Osteoblast (primary cell): ENCODE measurements around the gene NRP2. TPM values are rescaled to one million over a fixed set of nuclear protein-coding genes. Genes with fewer than 3 reads are reported as not detected.

Experiments
- DNase-seq: peaks from one replicate; pipeline ENCODE4 v3.0.0; 2011; ENCODE audit warnings: low spot score, mixed read lengths; ENCODE audit not compliant: insufficient read length; ENCODE audit errors: missing footprints
- H2AFZ ChIP-seq: 2 replicates; pipeline ENCODE4 v1.6.0; 2011; ENCODE audit warnings: mild to moderate bottlenecking, low read length
- H3K27ac ChIP-seq: 2 replicates; pipeline ENCODE4 v1.5.1; 2011; ENCODE audit warnings: mild to moderate bottlenecking, low read depth, low read length, moderate library complexity
- H3K27me3 ChIP-seq: 2 replicates; pipeline ENCODE4 v1.6.0; 2012; ENCODE audit warnings: mild to moderate bottlenecking, control low read depth, inconsistent platforms, low read length, moderate library complexity; ENCODE audit not compliant: insufficient read depth
- H3K36me3 ChIP-seq: 2 replicates; pipeline ENCODE4 v1.5.1; 2011; ENCODE audit warnings: mild to moderate bottlenecking, low read length, control low read depth, moderate library complexity; ENCODE audit not compliant: insufficient read depth
- H3K4me1 ChIP-seq: 2 replicates; pipeline ENCODE4 v1.5.1; 2011; ENCODE audit warnings: mild to moderate bottlenecking, low read length, control low read depth, moderate library complexity; ENCODE audit not compliant: insufficient read depth
- H3K4me2 ChIP-seq: 2 replicates; pipeline ENCODE4 v1.6.0; 2011; ENCODE audit warnings: mild to moderate bottlenecking, low read length; ENCODE audit not compliant: insufficient read depth
- H3K4me3 ChIP-seq: fragments of 200-600 bp; sonication (generic); 3 replicates; pipeline ENCODE4 v1.5.1; 2012; ENCODE audit warnings: mild to moderate bottlenecking, low read length, inconsistent platforms; ENCODE audit not compliant: insufficient read depth
- H3K79me2 ChIP-seq: 2 replicates; pipeline ENCODE4 v1.6.0; 2012; ENCODE audit warnings: mild to moderate bottlenecking, low read length, control low read depth, inconsistent platforms; ENCODE audit not compliant: insufficient read depth
- H3K9me3 ChIP-seq: 2 replicates; pipeline ENCODE4 v1.5.1; 2011; ENCODE audit warnings: low read depth, low read length, control low read depth
- H4K20me1 ChIP-seq: 2 replicates; pipeline ENCODE4 v1.6.0; 2012; ENCODE audit warnings: mild to moderate bottlenecking, low read length, control low read depth; ENCODE audit not compliant: insufficient read depth
- total RNA-seq: library from RNA; depleted of rRNA; stranded (reverse); fragments of >200 nt; gene quantifications from 2 replicates; pipeline ENCODE4 v1.2.3, GENCODE V29; 2012
- TF ChIP-seq, protein P1 (sequence below): IDR thresholded peaks from 2 replicates; pipeline ENCODE4 v1.5.1; 2011; ENCODE audit warnings: mild to moderate bottlenecking, low read depth, low read length, moderate library complexity; ENCODE audit errors: extremely low read depth

NRP2 gene
- total RNA-seq, 1 donor = 183 TPM

GRCh38 chr2:205802065-205802464 lies 119.8 kb downstream of the NRP2 start:
- Histone ChIP-seq H3K4me1 (no peaks in the 10 kb centered on the region), H3K79me2 (no peaks in the 10 kb centered on the region), H2AFZ (no peak overlapping the region), H3K4me2 (no peak overlapping the region), H3K27me3 (peaks cover under 1% of the 10 kb centered on the region), H3K4me3 (no peak overlapping the region), H3K36me3 (peaks cover 4% of the 10 kb centered on the region), H3K9me3 (no peaks in the 10 kb centered on the region), H4K20me1 (no peaks in the 10 kb centered on the region), H3K27ac (no peak overlapping the region)
- TF ChIP-seq, protein P1, sequence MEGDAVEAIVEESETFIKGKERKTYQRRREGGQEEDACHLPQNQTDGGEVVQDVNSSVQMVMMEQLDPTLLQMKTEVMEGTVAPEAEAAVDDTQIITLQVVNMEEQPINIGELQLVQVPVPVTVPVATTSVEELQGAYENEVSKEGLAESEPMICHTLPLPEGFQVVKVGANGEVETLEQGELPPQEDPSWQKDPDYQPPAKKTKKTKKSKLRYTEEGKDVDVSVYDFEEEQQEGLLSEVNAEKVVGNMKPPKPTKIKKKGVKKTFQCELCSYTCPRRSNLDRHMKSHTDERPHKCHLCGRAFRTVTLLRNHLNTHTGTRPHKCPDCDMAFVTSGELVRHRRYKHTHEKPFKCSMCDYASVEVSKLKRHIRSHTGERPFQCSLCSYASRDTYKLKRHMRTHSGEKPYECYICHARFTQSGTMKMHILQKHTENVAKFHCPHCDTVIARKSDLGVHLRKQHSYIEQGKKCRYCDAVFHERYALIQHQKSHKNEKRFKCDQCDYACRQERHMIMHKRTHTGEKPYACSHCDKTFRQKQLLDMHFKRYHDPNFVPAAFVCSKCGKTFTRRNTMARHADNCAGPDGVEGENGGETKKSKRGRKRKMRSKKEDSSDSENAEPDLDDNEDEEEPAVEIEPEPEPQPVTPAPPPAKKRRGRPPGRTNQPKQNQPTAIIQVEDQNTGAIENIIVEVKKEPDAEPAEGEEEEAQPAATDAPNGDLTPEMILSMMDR = no peak
- DNase-seq = no peak

DNA sequence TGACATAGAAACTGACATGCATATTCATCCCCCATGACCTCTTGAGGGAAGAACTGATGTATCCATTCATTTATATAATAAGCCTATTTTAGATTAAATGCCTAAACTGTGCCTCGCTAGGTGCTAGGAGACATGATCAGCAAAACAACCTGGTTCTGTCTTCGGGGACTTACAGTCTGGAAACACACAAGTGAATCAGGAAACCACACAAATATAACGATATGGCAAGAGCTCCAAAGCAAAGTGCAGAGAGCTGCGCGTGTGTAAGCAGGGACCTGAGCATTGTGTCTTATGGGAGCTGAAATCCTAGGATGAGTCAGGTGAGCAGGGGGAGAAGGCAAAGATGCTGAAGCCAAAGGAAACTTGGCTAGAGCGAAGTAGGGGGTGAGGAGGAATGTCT lies 120.6 kb downstream of the NRP2 start:
- Histone ChIP-seq H3K79me2 (no peaks in the 10 kb centered on the region), H3K4me2 (no peak overlapping the region), H3K4me1 (no peaks in the 10 kb centered on the region), H2AFZ (no peak overlapping the region), H3K4me3 (no peak overlapping the region), H3K36me3 (no peaks in the 10 kb centered on the region), H3K27me3 (peaks cover 5% of the 10 kb centered on the region), H4K20me1 (no peaks in the 10 kb centered on the region), H3K9me3 (no peaks in the 10 kb centered on the region), H3K27ac (no peak overlapping the region)
- TF ChIP-seq, protein P1 = no peak
- DNase-seq = no peak

- TF ChIP-seq, protein P1 = no peak
Observed at GRCh38 chr2:205803500-205803899, 121.2 kb downstream of the NRP2 start.

GRCh38 chr2:205805136-205805535 lies 122.8 kb downstream of the NRP2 start:
- Histone ChIP-seq H3K4me1 (no peaks in the 10 kb centered on the region), H3K27ac (no peak overlapping the region), H3K36me3 (no peaks in the 10 kb centered on the region), H3K9me3 (no peaks in the 10 kb centered on the region), H4K20me1 (no peaks in the 10 kb centered on the region), H3K4me3 (no peak overlapping the region), H3K79me2 (no peaks in the 10 kb centered on the region), H3K27me3 (peaks cover 10% of the 10 kb centered on the region), H3K4me2 (no peak overlapping the region), H2AFZ (no peak overlapping the region)
- no peak for DNase-seq
- TF ChIP-seq, protein P1 = no peak

More at GRCh38 chr2:205803500-205803899, 121.2 kb downstream of the NRP2 start:
- Histone ChIP-seq H3K4me3 (no peak overlapping the region), H3K36me3 (no peaks in the 10 kb centered on the region), H3K4me2 (no peak overlapping the region), H3K4me1 (no peaks in the 10 kb centered on the region), H2AFZ (no peak overlapping the region), H3K79me2 (no peaks in the 10 kb centered on the region), H3K27me3 (peaks cover 10% of the 10 kb centered on the region), H4K20me1 (no peaks in the 10 kb centered on the region), H3K9me3 (no peaks in the 10 kb centered on the region), H3K27ac (no peak overlapping the region)
- no peak for DNase-seq
